Breast epithelium (tissue), 3 donors: ENCODE data around the gene CD320.

ENCODE experiments used
- POLR2AphosphoS5 ChIP-seq, 3 donors: sonication (generic); formaldehyde crosslinking; IDR thresholded peaks; one replicate each; pipeline ENCODE4 v1.6.1; 2017; ENCODE audit warnings: antibody characterized with exemption in 3 of 3
- TF ChIP-seq, protein P1 (sequence below), 3 donors: fragments of 450-650 bp; IDR thresholded peaks; one replicate each; pipeline ENCODE4 v1.5.1; 2016 to 2017; ENCODE audit warnings: antibody characterized with exemption in 3 of 3, mild to moderate bottlenecking in 3 of 3, moderate library complexity in 3 of 3

DNA sequence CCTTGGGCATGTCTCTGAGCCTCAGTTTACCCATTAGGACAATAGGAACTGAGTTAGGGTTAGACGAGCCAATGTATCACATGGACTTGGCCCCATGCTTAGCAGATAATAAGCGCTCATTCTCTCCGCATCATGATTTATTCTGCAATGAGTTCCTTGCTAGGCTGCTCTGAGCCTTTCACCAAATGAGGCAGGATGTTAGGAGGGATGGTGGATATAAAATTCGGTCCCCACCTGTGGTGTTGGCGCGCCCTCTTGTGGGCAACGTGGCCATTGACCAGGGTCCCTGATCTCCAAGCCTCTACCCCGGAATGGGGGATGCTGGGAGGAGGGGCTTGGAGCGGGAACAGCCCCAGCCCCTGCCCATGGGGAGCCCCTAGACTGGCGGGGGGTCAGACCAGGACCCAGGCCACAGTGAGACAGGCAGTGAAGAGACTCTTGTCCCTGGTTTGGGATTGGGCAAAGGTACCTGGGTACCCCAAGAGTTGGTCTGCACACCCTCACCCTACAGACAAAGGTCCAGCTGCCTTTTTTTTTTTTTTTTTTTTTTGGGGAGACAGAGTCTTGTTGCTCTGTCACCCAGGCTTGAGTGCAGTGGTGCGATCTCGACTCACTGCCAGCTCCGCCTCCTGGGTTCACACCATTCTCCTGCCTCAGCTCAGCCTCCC, 55.1 kb downstream of the CD320 start:
- TF ChIP-seq, protein P1, sequence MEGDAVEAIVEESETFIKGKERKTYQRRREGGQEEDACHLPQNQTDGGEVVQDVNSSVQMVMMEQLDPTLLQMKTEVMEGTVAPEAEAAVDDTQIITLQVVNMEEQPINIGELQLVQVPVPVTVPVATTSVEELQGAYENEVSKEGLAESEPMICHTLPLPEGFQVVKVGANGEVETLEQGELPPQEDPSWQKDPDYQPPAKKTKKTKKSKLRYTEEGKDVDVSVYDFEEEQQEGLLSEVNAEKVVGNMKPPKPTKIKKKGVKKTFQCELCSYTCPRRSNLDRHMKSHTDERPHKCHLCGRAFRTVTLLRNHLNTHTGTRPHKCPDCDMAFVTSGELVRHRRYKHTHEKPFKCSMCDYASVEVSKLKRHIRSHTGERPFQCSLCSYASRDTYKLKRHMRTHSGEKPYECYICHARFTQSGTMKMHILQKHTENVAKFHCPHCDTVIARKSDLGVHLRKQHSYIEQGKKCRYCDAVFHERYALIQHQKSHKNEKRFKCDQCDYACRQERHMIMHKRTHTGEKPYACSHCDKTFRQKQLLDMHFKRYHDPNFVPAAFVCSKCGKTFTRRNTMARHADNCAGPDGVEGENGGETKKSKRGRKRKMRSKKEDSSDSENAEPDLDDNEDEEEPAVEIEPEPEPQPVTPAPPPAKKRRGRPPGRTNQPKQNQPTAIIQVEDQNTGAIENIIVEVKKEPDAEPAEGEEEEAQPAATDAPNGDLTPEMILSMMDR (IDR thresholded peaks at IDR 0.05) = peak; percentile 93 to 97 (median 97)
- peak in 1 of 3 donors; percentile 37 for TF ChIP-seq POLR2AphosphoS5 (IDR thresholded peaks at IDR 0.05)
